OCI-LY7 (cell line): ENCODE results near the gene RHOBTB3. TPM values are rescaled to one million over a fixed set of nuclear protein-coding genes. Genes with fewer than 3 reads are reported as not detected.

Experiments used
- BruUV-seq: library from RNA; stranded (reverse); fragments of 400-500 nt; replicated peaks from 2 replicates; lab custom pipeline; 2021; lab: Mats Ljungman, UMichigan
- CTCF ChIA-PET: fragments of 300-600 bp; sonication (Branson Sonifier 250); formaldehyde crosslinking; loops from one replicate; lab custom pipeline; 2022; ENCODE audit warnings: antibody characterized with exemption; ENCODE audit not compliant: unreplicated experiment; lab: Charles Lee
- POLR2A ChIA-PET: fragments of 300-600 bp; sonication (Branson Sonifier 250); formaldehyde crosslinking; loops from one replicate; lab custom pipeline; 2022; ENCODE audit warnings: antibody characterized with exemption; lab: Charles Lee
- DNase-seq: peaks from one replicate; pipeline ENCODE4 v3.0.0-alpha.2; 2015; ENCODE audit warnings: low spot score
- H2AFZ ChIP-seq: fragments of 200-600 bp; sonication (generic), shearing (Covaris generic); 2 replicates; pipeline ENCODE4 v1.6.1; 2014; ENCODE audit warnings: mild to moderate bottlenecking, antibody characterized with exemption, low read length, moderate library complexity
- H3K27ac ChIP-seq: fragments of 200-600 bp; sonication (generic); 2 replicates; pipeline ENCODE4 v1.5.1; 2014; ENCODE audit warnings: mixed run types, low read depth, mild to moderate bottlenecking, moderate library complexity, low read length, inconsistent platforms; ENCODE audit not compliant: poor library complexity, severe bottlenecking
- H3K36me3 ChIP-seq: fragments of 200-600 bp; sonication (generic); 2 replicates; pipeline ENCODE4 v1.6.1; 2014; ENCODE audit warnings: mild to moderate bottlenecking, antibody characterized with exemption, low read length, moderate library complexity, mixed read lengths; ENCODE audit not compliant: insufficient read depth
- H3K4me1 ChIP-seq: fragments of 200-600 bp; sonication (generic); 2 replicates; pipeline ENCODE4 v1.5.1; 2014; ENCODE audit warnings: mild to moderate bottlenecking, low read length; ENCODE audit not compliant: insufficient read depth, poor library complexity, severe bottlenecking
- H3K4me2 ChIP-seq: fragments of 200-600 bp; sonication (generic); 2 replicates; pipeline ENCODE4 v1.6.1; 2014; ENCODE audit warnings: mild to moderate bottlenecking, low read length
- H3K4me3 ChIP-seq: fragments of 200-600 bp; sonication (generic); 2 replicates; pipeline ENCODE4 v1.5.1; 2014; ENCODE audit warnings: mild to moderate bottlenecking, low read depth, low read length; ENCODE audit not compliant: poor library complexity, severe bottlenecking
- H3K79me2 ChIP-seq: fragments of 200-600 bp; sonication (generic); 2 replicates; pipeline ENCODE4 v1.6.1; 2016; ENCODE audit warnings: low read depth, mild to moderate bottlenecking, low read length, moderate library complexity, mixed read lengths; ENCODE audit not compliant: insufficient read depth
- H3K9me2 ChIP-seq: fragments of 200-600 bp; sonication (generic); 2 replicates; pipeline ENCODE4 v1.6.1; 2016; ENCODE audit warnings: mild to moderate bottlenecking, low read length, mixed read lengths; ENCODE audit not compliant: insufficient read depth
- H3K9me3 ChIP-seq: fragments of 200-600 bp; sonication (generic); 2 replicates; pipeline ENCODE4 v1.6.1; 2014; ENCODE audit warnings: mild to moderate bottlenecking, mixed run types, low read length, mixed read lengths
- H4K20me1 ChIP-seq: fragments of 200-600 bp; sonication (generic); 2 replicates; pipeline ENCODE4 v1.6.1; 2014; ENCODE audit warnings: mild to moderate bottlenecking, antibody characterized with exemption, low read length, moderate library complexity, mixed read lengths; ENCODE audit not compliant: insufficient read depth
- EZH2phosphoT487 ChIP-seq: fragments of 200-600 bp; sonication (generic); IDR thresholded peaks from 2 replicates; pipeline ENCODE4 v1.6.1; 2018; ENCODE audit warnings: low read depth, borderline replicate concordance, mild to moderate bottlenecking, mixed run types, antibody characterized with exemption, low read length, moderate library complexity, mixed read lengths
- intact Hi-C: fragments of 100-400 bp; cut with micrococcal nuclease; formaldehyde crosslinking; loops from one replicate; pipeline ENCODE4 v1.10.0; 2022; ENCODE audit not compliant: unreplicated experiment
- total RNA-seq, 2 experiments: library from RNA; depleted of rRNA in 1 of 2; stranded (reverse); fragments of >200 nt in 1 of 2; shearing (Covaris generic) in 1 of 2; gene quantifications; 2 replicates each; pipeline ENCODE4 v1.2.3, GENCODE V29; 2014 to 2022
- TF ChIP-seq, protein P1 (sequence below): fragments of 200-600 bp; sonication (generic); conservative IDR thresholded peaks from 2 replicates; pipeline ENCODE4 v1.5.1; 2014; ENCODE audit warnings: mild to moderate bottlenecking, antibody characterized with exemption, low read length, moderate library complexity, mixed read lengths

RHOBTB3 gene
- total RNA-seq, 2 experiments from 2014 or later, result 0.51 to 4.0 TPM

DNA sequence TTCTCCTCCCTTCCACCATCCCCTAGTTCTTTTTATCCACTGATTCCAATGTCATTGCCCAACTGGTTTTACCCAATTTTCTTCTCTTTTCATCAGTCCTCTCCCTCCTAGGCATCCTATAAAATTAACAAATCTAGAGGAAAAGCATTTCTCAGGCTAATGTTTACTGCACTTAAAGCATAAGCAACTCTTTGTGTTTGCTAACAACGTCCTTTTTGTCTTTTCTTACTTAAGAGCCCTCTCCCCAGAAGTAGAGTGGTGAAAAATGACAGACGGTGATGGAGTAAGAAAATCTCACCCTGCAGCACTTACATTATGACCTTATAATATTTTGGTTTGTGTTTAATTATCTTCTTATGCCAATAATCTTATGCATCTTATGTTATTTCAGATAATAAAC is 46.8 kb upstream of the RHOBTB3 start:
- no peak for DNase-seq
- BruUV-seq, result no TSS peak
- intact Hi-C loops, result no loop called here
- Histone ChIP-seq H3K4me1 (no peaks in the 10 kb centered on the region), H3K9me3 (no peaks in the 10 kb centered on the region), H3K4me3 (no peak overlapping the region), H3K36me3 (no peaks in the 10 kb centered on the region), H4K20me1 (no peaks in the 10 kb centered on the region), H3K4me2 (no peak overlapping the region), H3K9me2 (no peaks in the 10 kb centered on the region), H3K27ac (no peak overlapping the region), H3K79me2 (no peaks in the 10 kb centered on the region), H2AFZ (no peak overlapping the region)
- TF ChIP-seq, protein P1, sequence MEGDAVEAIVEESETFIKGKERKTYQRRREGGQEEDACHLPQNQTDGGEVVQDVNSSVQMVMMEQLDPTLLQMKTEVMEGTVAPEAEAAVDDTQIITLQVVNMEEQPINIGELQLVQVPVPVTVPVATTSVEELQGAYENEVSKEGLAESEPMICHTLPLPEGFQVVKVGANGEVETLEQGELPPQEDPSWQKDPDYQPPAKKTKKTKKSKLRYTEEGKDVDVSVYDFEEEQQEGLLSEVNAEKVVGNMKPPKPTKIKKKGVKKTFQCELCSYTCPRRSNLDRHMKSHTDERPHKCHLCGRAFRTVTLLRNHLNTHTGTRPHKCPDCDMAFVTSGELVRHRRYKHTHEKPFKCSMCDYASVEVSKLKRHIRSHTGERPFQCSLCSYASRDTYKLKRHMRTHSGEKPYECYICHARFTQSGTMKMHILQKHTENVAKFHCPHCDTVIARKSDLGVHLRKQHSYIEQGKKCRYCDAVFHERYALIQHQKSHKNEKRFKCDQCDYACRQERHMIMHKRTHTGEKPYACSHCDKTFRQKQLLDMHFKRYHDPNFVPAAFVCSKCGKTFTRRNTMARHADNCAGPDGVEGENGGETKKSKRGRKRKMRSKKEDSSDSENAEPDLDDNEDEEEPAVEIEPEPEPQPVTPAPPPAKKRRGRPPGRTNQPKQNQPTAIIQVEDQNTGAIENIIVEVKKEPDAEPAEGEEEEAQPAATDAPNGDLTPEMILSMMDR, result no peak
- TF ChIP-seq EZH2phosphoT487, result no peak
- ChIA-PET POLR2A (no interaction called here), CTCF (no interaction called here)

DNA sequence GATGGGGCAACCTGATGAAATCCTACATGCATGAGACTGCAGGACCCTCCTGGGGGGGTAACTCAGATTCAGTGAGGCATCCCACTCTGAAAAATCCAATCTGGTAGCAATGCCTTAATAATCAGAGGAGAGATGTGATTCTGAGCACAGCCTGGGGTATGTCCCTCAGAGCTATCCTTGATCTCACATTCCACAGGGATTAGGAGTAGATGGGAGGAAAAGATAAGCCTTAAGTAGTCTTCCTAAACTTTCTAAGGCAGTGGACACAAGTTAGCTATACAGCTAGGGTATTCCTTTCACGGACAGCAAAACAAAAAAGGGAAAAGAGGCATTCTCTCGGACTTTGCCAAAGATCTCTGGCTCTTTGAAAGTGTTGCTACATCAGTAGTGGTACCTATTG is 44.5 kb upstream of the RHOBTB3 start:
- Histone ChIP-seq H3K36me3 (no peaks in the 10 kb centered on the region), H3K79me2 (no peaks in the 10 kb centered on the region), H3K4me2 (no peak overlapping the region), H4K20me1 (no peaks in the 10 kb centered on the region), H3K9me2 (no peaks in the 10 kb centered on the region), H3K9me3 (no peaks in the 10 kb centered on the region), H3K4me3 (no peak overlapping the region), H3K4me1 (no peaks in the 10 kb centered on the region), H2AFZ (no peak overlapping the region), H3K27ac (no peak overlapping the region)
- intact Hi-C loops, result no loop called here
- no TSS peak for BruUV-seq
- ChIA-PET POLR2A (interaction anchor here (0.5 to 0.7 kb wide), 2 partner anchors 70 to 297 kb away, joined by 3 read pairs; no protein-coding TSS in a partner anchor), CTCF (no interaction called here)
- DNase-seq, result no peak
- no peak for TF ChIP-seq EZH2phosphoT487
- TF ChIP-seq, protein P1, result no peak

DNA sequence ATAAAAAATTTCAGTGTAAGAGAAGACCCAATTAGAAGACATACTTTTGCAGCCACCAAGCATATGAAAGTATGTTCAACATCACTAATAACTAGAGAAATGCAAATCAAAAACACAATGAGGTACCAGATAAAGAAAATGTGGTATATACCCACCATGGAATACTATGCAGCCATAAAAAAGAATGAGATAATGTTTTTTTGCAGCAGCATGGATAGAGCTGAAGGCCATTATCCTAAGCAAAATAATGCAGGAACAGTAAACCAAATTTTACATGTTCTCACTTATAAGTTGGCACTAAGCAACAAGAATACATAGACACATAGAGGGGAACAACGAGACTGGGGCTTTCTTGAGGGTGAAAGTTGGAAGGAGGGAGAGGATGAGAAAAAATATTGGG is 41.5 kb upstream of the RHOBTB3 start:
- Histone ChIP-seq H2AFZ (no peak overlapping the region), H3K4me3 (no peak overlapping the region), H3K9me2 (no peaks in the 10 kb centered on the region), H3K9me3 (no peaks in the 10 kb centered on the region), H3K4me1 (no peaks in the 10 kb centered on the region), H3K27ac (no peak overlapping the region), H3K36me3 (no peaks in the 10 kb centered on the region), H3K79me2 (no peaks in the 10 kb centered on the region), H4K20me1 (no peaks in the 10 kb centered on the region), H3K4me2 (no peak overlapping the region)
- TF ChIP-seq EZH2phosphoT487, result no peak
- TF ChIP-seq, protein P1, result no peak
- intact Hi-C loops, result no loop called here
- CTCF ChIA-PET, result no interaction called here
- BruUV-seq, result no TSS peak
- no peak for DNase-seq
- POLR2A ChIA-PET, result no interaction called here
